Measurements from ENCODE around the gene NCR2. TPM values are rescaled to one million over a fixed set of nuclear protein-coding genes. Genes with fewer than 3 reads are reported as not detected.
A peak's percentile ranks its signal among the peaks of the same experiment; 100 is the strongest.

The NCR2 gene
- total and polyA plus RNA-seq, 9 of the 15 experiments (the other 6 are each of a cell fraction or from before 2014, with no cell fraction given): not detected

DNA sequence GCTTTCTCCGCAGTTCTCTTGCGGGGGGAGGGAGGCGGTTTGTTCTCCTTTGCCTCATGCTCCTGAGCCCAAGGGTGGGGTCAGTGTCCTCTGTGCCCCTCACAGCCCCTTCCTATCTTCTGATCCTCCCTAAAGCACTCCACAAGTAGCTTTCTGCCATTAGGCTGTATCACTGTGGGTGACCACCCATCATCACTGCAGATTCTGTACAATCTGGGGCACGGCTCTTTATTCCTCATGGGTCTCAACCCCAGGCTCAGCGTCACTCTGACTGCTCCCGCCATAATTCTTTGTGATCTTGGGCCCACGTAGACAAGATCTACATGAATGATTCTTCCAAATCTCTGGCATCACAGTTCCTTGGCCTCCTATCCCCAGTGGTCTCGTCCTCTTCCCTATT lies 10.5 kb downstream of the NCR2 start:
- Histone ChIP-seq H3K79me2 (ENCODE audit: control insufficient read depth, insufficient read depth, low read length) (no peaks in the 10 kb centered on the region), H2AFZ (ENCODE audit: low read depth, low read length) (no peak overlapping the region), H3K27me3 (ENCODE audit: control insufficient read depth in 2 of 2, insufficient read depth in 2 of 2, low read length in 2 of 2) (peaks cover 40 to 68% of the 10 kb centered on the region in 2 experiments), H3K4me2 (ENCODE audit: insufficient read depth, low read length) (no peak overlapping the region), H3K9ac (ENCODE audit: insufficient read depth in 1 of 2, low read depth in 2 of 2, low read length in 2 of 2) (no peak overlapping the region), H3K27ac (ENCODE audit: extremely low read depth, low read depth, low read length) (no peak overlapping the region), H3K4me3 (no peak overlapping the region), H3K9me3 (replicated peaks; ENCODE audit: control insufficient read depth, insufficient read depth, low read depth, low read length) (peaks cover 2% of the 10 kb centered on the region; the same call in 1 of the 2 replicates), H4K20me1 (replicated peaks; ENCODE audit: control insufficient read depth, insufficient read depth, low read length) (no peaks in the 10 kb centered on the region), H3K4me1 (replicated peaks in 1 of 2; ENCODE audit: control insufficient read depth in 2 of 2, insufficient read depth in 2 of 2, low read length in 2 of 2) (no peaks in the 10 kb centered on the region), H3K36me3 (ENCODE audit: control insufficient read depth, insufficient read depth, low read length) (no peaks in the 10 kb centered on the region), H3K9me1 (ENCODE audit: control insufficient read depth, insufficient read depth, low read length) (no peaks in the 10 kb centered on the region)
- FAIRE-seq (no peak), DNase-seq (ENCODE audit: extremely low read depth in 1 of 4, low spot score in 3 of 4) (no peak), ATAC-seq (no peak)
- WGBS (ENCODE audit: insufficient coverage, low coverage, missing lambda C conversion rate): 0% methylated on average over 8 of the region's 8 CpGs
- BruUV-seq (replicated peaks): no TSS peak
- CTCF ChIA-PET (ENCODE audit: low intra/inter-chr PET ratio): no interaction called here
- in situ Hi-C loops (cut with MboI) (no loop called here), intact Hi-C loops (cut with micrococcal nuclease) (no loop called here)
- POLR2A ChIA-PET: interaction anchor here (0.6 kb wide), 1 partner anchor 53 kb away, joined by 3 read pairs; no protein-coding TSS in a partner anchor
- TF ChIP-seq, protein P1, sequence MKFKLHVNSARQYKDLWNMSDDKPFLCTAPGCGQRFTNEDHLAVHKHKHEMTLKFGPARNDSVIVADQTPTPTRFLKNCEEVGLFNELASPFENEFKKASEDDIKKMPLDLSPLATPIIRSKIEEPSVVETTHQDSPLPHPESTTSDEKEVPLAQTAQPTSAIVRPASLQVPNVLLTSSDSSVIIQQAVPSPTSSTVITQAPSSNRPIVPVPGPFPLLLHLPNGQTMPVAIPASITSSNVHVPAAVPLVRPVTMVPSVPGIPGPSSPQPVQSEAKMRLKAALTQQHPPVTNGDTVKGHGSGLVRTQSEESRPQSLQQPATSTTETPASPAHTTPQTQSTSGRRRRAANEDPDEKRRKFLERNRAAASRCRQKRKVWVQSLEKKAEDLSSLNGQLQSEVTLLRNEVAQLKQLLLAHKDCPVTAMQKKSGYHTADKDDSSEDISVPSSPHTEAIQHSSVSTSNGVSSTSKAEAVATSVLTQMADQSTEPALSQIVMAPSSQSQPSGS (CRISPR knock-in tag; IDR thresholded peaks at IDR 0.05): no peak

DNA sequence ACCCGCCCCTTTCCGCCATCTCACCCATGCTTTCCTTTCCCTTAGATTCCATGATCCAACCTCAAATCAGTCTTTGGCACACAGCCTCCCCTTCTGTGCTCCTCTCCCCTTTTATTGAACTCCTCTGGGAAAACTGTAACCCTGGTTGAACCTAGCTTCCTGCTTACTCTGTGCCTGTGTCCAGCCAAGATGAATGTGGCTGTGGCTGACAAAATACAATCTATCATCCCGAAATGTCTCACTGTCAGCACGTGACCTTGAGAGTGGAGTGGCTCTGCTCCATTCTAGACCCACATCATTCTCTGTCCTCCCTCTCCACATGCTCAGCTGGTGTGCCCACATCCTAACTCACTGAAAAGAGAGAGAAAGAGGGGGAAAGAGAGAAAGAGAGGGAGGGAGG lies 11.0 kb downstream of the NCR2 start:
- no peak for DNase-seq (ENCODE audit: extremely low read depth in 1 of 4, low spot score in 3 of 4)
- ATAC-seq: no peak
- Histone ChIP-seq H3K9me1 (ENCODE audit: control insufficient read depth, insufficient read depth, low read length) (no peaks in the 10 kb centered on the region), H4K20me1 (replicated peaks; ENCODE audit: control insufficient read depth, insufficient read depth, low read length) (no peaks in the 10 kb centered on the region), H3K36me3 (ENCODE audit: control insufficient read depth, insufficient read depth, low read length) (no peaks in the 10 kb centered on the region), H3K4me2 (ENCODE audit: insufficient read depth, low read length) (no peak overlapping the region), H3K27me3 (ENCODE audit: control insufficient read depth in 2 of 2, insufficient read depth in 2 of 2, low read length in 2 of 2) (peaks cover 38 to 68% of the 10 kb centered on the region in 2 experiments), H3K9ac (ENCODE audit: insufficient read depth in 1 of 2, low read depth in 2 of 2, low read length in 2 of 2) (no peak overlapping the region), H3K4me1 (replicated peaks in 1 of 2; ENCODE audit: control insufficient read depth in 2 of 2, insufficient read depth in 2 of 2, low read length in 2 of 2) (no peaks in the 10 kb centered on the region), H2AFZ (ENCODE audit: low read depth, low read length) (no peak overlapping the region), H3K9me3 (replicated peaks; ENCODE audit: control insufficient read depth, insufficient read depth, low read depth, low read length) (peaks cover 2% of the 10 kb centered on the region; the same call in 1 of the 2 replicates), H3K79me2 (ENCODE audit: control insufficient read depth, insufficient read depth, low read length) (no peaks in the 10 kb centered on the region), H3K4me3 (no peak overlapping the region), H3K27ac (ENCODE audit: extremely low read depth, low read depth, low read length) (no peak overlapping the region)
- FAIRE-seq: no peak
- intact Hi-C loops (cut with micrococcal nuclease): no loop called here
- BruUV-seq (replicated peaks): no TSS peak
- ChIA-PET POLR2A (no interaction called here), CTCF (ENCODE audit: low intra/inter-chr PET ratio) (no interaction called here)
- WGBS (ENCODE audit: insufficient coverage, low coverage, missing lambda C conversion rate): 1% methylated on average over 4 of the region's 4 CpGs
- TF ChIP-seq, protein P2, sequence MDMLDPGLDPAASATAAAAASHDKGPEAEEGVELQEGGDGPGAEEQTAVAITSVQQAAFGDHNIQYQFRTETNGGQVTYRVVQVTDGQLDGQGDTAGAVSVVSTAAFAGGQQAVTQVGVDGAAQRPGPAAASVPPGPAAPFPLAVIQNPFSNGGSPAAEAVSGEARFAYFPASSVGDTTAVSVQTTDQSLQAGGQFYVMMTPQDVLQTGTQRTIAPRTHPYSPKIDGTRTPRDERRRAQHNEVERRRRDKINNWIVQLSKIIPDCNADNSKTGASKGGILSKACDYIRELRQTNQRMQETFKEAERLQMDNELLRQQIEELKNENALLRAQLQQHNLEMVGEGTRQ (CRISPR knock-in tag; IDR thresholded peaks at IDR 0.05): peak; percentile 41
- TF ChIP-seq, protein P3, sequence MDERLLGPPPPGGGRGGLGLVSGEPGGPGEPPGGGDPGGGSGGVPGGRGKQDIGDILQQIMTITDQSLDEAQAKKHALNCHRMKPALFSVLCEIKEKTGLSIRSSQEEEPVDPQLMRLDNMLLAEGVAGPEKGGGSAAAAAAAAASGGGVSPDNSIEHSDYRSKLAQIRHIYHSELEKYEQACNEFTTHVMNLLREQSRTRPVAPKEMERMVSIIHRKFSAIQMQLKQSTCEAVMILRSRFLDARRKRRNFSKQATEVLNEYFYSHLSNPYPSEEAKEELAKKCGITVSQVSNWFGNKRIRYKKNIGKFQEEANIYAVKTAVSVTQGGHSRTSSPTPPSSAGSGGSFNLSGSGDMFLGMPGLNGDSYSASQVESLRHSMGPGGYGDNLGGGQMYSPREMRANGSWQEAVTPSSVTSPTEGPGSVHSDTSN (CRISPR knock-in tag; IDR thresholded peaks at IDR 0.05; ENCODE audit: low read depth): no peak
- TF ChIP-seq, protein P3 (tag; conservative IDR thresholded peaks at IDR 0.05; ENCODE audit: low read depth): peak; percentile 65
- TF ChIP-seq MEIS2 (IDR thresholded peaks at IDR 0.05; ENCODE audit: partially characterized antibody): peak; percentile 28
- no peak for TF ChIP-seq NCOA1 (IDR thresholded peaks at IDR 0.05; ENCODE audit: low read depth)
- TF ChIP-seq, protein P4, sequence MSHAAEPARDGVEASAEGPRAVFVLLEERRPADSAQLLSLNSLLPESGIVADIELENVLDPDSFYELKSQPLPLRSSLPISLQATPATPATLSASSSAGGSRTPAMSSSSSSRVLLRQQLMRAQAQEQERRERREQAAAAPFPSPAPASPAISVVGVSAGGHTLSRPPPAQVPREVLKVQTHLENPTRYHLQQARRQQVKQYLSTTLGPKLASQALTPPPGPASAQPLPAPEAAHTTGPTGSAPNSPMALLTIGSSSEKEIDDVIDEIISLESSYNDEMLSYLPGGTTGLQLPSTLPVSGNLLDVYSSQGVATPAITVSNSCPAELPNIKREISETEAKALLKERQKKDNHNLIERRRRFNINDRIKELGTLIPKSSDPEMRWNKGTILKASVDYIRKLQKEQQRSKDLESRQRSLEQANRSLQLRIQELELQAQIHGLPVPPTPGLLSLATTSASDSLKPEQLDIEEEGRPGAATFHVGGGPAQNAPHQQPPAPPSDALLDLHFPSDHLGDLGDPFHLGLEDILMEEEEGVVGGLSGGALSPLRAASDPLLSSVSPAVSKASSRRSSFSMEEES (CRISPR knock-in tag; IDR thresholded peaks at IDR 0.05): 0 out of 2 replicates have a peak, but pooled peaks have one; percentile 27
- TF ChIP-seq RBBP5 (IDR thresholded peaks at IDR 0.05; ENCODE audit: borderline replicate concordance, insufficient read depth, low read length, poor library complexity, severe bottlenecking): no peak
- in situ Hi-C loops (cut with MboI): no loop called here
